ENCODE data around the gene CRIP3. TPM values are rescaled to one million over a fixed set of nuclear protein-coding genes. Genes with fewer than 3 reads are reported as not detected.

CRIP3 gene
- total and polyA plus RNA-seq, 2 of the 13 experiments (the other 11 are each of a cell fraction or from before 2014, with no cell fraction given): 6.3 to 9.3 TPM

- TF ChIP-seq DDIT3 (CRISPR knock-in tag; IDR thresholded peaks at IDR 0.05): no peak
- TF ChIP-seq MXI1 (IDR thresholded peaks at IDR 0.05; ENCODE audit: borderline replicate concordance, low read depth, low read length): no peak
- no peak for TF ChIP-seq KAT8 (CRISPR knock-in tag; IDR thresholded peaks at IDR 0.05)
- no peak for TF ChIP-seq ZBTB25 (CRISPR knock-in tag; IDR thresholded peaks at IDR 0.05)
- no peak for TF ChIP-seq NFYB (CRISPR knock-in tag; IDR thresholded peaks at IDR 0.05)
- no peak for TF ChIP-seq ZNF142 (CRISPR knock-in tag; IDR thresholded peaks at IDR 0.05)
- TF ChIP-seq TEAD3 (CRISPR knock-in tag; optimal IDR thresholded peaks at IDR 0.05; ENCODE audit: borderline replicate concordance): peak; percentile 4
- no peak for TF ChIP-seq CEBPZ (IDR thresholded peaks at IDR 0.05; ENCODE audit: low read length)
- TF ChIP-seq E2F2 (CRISPR knock-in tag; IDR thresholded peaks at IDR 0.05; ENCODE audit: borderline replicate concordance): no peak
- no peak for TF ChIP-seq ZFP36 (IDR thresholded peaks at IDR 0.05; ENCODE audit: borderline replicate concordance, low read depth, low read length, partially characterized antibody)
- TF ChIP-seq ATF4 (CRISPR knock-in tag; IDR thresholded peaks at IDR 0.05): no peak
- no peak for TF ChIP-seq CREBL2 (CRISPR knock-in tag; IDR thresholded peaks at IDR 0.05; ENCODE audit: borderline replicate concordance)
- no peak for TF ChIP-seq ZNF276 (CRISPR knock-in tag; IDR thresholded peaks at IDR 0.05; ENCODE audit: low read depth)
Measured at GRCh38 chr6:43308990-43309477, 408 bp upstream of the CRIP3 start (continued).
